Measurements from ENCODE around the gene C2orf68.
"Not testable (repeated sequence)": the region's sequence is repeated elsewhere in the genome, so short reads cannot be mapped to it uniquely, and the experiment has no call there.

Gene C2orf68, protein sequence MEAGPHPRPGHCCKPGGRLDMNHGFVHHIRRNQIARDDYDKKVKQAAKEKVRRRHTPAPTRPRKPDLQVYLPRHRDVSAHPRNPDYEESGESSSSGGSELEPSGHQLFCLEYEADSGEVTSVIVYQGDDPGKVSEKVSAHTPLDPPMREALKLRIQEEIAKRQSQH

DNA sequence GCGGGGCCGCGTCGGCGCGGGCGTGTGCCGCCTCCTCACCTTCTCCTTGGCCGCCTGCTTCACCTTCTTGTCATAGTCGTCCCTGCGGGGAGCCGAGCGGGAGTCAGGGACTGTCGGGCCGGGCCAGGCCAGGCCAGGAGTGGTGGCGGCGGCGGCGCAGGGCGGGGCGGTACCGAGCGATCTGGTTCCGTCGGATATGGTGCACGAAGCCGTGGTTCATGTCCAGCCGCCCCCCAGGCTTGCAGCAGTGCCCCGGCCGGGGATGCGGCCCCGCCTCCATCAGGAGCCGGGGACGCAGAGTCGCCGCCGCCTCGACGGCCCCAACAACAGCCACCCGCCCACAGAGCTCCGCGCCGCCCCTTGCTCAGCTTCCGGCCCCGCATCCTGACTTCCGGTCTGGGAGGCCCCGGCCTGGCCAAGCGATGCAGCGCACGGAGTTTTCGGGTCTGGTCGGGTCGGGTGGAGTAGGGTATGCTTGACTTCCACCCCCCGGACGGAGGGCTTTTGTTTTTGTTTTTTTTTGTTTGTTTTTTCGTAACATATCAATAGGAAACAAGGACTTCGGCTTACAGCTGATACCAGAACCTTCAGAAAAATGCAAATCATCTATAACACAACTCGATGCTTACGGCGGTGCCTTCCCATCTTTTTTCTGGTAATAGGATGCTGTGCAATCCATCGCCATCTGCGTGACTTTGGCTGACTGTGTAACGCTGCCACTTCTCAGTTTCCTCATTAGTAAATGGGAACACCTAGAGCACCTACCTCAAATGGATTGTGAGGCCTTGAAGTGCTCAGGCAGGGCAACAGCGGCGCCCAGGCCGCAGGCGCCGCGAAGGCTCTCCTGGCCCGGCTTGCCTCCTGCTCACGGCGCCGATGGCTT lies at the start of gene C2orf68:
Gene C2orf68 (minus strand): TSS at position 362 of the 883 bp plus-strand sequence. CDS start 82 bp downstream, at position 280.
- peak; percentile 89 for DNase-seq (ENCODE audit: low spot score)

DNA sequence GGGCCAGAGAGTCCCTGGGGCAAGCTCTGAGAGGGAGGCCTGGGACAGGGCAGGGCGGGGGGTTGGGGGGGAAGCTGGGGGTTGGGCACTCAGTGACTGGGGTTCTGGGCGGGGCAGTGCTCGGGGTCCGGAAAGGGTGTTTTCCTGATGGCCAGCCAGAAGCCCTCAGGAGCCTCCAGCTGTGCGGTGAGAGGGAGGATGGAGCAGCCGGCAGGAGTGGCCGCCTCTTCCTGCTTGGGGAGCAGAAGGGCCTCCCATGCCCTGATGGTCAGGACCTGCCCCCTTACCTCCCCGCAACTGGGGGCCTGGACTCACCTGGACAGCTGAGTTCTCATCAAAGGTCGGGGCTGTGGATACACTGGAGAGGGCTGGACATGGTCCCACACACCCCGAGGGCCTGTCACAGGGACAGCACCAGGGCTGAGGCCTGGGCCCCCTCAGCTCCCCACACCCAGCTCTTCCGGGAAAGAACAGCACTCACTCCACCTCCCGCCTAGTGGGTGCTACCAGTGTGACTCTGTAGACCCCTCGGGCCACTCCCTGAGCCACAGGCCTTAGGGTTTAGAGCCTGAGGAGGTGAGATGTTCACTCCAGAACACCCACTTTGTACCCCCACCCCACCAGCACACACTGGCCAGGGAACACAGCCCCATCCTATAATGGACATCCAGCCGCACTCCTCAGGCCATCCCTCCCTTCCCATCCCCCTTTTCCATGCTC lies 49.4 kb upstream of the C2orf68 start:
- DNase-seq (ENCODE audit: low spot score), result no peak

DNA sequence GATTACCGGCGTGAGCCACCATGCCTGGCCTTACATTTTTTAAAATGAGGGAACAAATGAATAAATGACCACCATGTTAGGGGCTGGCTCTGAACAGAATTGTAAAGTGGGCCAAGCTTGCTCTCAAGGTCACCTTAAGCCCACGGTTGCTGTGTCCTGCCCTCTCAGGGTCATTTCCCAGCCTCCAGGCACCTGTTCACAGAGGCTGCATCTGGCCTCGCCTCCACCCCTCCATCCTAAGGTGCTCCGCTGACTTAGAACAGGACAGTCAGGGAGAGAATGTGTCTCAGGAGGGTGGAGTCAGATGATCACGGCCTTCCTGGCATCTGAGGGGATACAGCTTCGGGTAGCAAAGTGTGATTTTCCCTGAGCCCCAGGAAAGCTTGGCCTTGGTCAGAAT lies 48.9 kb upstream of the C2orf68 start:
- DNase-seq (ENCODE audit: low spot score), result no peak

DNA sequence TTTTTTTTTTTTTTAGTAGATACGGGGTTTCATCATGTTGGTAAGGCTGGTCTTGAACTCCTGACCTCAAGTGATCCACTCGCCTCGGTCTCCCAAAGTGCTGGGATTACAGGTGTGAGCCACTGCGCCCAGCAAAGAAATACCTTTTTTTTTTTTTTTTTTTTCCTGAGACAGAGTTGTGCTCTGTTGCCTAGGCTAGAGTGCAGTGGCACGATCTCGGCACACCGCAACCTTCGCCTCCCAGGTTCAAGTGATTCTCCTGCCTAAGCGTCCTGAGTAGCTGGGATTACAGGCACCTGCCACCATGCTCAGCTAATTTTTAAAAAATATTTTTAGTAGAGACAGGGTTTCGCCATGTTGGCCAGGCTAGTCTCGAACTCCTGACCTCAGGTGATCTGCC lies 48.4 kb upstream of the C2orf68 start:
- not testable (repeated sequence) for DNase-seq (ENCODE audit: low spot score)

DNA sequence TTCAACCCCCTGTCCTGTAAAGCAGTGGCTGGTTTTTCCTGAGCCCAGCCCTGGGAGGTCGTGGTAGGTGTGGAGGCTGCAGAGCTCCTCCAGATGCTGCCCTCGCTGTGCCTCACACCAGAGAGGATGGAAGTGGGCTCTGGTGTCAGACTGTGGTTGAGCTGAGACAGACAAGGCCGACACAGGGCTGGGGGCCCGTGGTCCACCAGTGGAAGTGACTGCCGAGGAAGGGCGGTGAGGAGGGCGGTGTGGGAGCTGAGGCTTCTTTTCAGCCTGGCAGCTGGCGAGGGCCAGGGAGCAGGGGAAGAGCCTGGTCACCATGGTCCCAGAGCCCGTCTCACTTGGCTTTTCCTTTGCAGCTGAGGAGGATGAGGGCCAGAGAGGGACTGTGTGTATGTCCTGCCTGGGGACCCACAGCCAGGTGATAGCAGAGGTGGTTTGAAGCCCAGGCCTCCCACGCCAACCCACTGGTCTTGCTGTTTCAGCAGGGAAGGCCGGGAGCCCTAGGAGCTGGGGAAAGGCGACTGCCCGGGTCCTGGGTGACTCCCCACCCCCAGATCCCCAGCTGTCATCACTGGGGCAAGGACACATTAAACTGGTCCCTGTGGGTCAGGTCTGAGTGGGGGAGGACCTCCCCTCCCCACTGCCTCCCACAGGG lies 47.6 kb upstream of the C2orf68 start:
- no peak for DNase-seq (ENCODE audit: low spot score)

DNA sequence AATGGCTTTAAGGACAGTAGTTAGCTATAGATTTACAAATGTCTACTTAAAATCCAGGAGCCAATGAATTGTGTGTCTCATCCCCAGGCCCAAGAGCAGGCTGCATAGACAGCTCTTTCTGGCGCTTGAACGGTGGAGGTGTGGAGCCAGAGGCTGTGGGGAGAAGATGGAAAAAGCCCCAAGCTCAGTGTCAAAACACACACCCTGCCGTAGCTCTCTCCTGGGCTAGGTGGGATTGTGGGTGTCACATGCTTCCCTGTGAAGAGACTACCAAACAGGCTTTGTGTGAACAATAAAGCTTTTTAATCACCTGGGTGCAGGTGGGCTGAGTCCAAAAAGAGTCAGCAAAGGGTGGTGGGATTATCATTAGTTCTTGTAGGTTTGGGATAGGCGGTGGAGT lies 45.5 kb upstream of the C2orf68 start:
- not testable (repeated sequence) for DNase-seq (ENCODE audit: low spot score)

DNA sequence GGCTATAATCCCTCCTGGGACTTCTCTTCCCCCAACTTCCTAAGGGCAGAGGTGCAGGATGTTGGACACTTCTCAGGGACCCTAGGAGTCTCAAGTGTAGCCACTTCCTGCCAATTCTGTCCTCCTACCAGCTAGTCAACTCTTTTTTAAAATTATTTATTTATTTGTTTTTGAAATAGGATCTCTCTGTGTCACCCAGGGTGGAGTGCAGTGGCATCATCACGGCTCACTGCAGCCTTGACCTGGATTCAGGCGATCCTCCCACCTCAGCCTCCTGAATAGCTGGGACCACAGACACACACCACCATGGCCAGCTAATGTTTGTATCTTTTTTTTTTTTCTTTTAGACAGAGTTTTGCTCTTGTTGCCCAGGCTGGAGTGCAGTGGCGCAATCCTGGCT lies 44.6 kb upstream of the C2orf68 start:
- no peak for DNase-seq (ENCODE audit: low spot score)

DNA sequence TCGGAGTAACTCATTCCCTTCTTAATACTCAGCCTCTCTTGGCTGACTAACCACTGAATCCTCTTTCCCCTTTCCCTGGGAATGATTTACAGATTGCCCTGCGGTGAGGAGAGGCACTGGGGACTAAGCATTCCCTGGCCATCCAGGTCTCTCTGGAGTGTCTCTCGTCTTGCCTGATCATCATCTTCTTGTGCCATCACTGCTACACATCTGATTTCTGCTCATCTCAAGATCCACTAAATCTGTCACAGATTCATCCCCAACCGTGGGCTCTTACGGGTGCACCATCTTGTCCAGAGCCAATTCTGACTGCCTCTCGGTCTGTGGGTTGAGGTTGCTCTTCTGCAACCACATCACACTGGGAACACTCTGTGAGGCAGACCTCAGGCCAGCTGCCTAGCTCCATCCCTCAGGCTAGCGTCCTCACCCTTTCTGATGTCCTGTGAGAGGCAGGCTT lies 44.1 kb upstream of the C2orf68 start:
- DNase-seq (ENCODE audit: low spot score), result no peak

DNA sequence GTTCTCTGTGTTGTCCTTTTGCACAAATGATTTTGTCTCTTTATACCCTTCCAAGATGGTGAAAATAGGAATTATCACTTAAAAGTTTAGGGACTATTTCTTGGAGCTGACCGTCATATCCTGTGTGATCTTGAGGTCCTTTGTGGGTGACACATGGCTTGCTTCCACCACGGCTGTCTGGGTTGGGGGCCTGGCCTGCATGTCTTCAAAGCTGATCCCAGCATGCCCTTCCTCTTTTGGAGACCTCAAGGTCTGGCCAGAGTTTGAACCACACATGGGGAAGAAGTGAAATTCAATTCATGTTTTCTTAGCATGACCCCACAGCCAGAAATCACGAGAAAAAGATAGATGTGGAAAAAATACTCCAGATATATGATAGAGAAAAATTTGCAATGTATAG lies 42.1 kb upstream of the C2orf68 start:
- DNase-seq (ENCODE audit: low spot score), result no peak

DNA sequence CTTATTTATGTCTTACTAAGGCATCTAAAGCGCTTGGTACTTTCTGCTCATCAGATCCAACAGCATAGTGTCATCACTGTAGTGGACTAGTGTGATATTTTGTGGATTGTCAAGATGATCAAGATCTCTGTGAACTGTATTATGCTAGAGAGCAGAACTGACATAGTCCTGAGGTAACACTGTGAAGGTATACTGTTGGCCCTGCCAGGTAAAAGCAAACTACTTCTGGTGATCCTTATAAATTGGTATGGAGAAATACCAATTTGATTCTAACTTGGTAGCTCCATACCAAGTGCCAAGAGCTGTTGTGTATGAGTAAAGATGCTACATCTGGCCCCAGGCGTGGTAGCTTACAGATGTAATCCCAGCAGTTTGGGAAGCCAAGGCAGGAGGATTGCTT lies 40.2 kb upstream of the C2orf68 start:
- DNase-seq (ENCODE audit: low spot score), result no peak

DNA sequence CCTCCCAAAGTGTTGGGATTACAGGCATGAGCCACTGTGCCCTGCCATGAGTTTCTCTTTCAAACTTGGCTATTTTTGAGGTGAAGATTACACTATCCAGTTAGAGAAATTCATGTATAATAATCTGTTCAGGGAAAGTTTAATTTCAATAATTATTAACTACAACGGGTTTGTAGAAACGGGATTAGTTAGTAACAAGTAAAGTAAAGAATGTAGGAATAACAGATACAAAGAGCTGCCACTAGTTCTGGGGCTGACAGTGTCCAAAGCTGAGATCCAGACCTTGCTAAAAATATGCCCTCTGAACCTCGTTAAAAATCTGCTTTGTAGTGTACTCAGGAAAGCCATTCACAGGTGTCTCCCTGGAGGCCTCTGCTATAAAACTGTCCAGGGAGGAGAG lies 39.2 kb upstream of the C2orf68 start:
- DNase-seq (ENCODE audit: low spot score), result no peak

DNA sequence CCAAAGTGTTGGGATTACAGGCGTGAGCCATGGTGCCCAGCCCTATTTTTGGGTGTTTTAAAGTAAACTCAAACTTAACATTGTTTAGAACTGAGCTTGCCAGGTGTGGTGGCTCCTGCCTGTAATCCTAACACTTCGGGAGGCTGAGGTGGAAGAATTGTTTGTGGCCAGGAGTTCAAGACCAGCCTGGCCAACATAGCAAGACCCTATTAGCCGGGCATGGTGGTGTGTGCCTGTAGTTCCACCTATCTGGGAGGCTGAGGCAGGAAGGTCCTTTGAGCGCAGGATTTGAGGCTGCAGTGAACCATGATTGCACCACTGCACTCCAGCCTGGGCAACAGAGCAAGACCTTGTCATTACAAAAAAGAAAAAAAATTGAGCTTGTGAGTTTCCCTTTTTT lies 38.6 kb upstream of the C2orf68 start:
- DNase-seq (ENCODE audit: low spot score), result no peak

DNA sequence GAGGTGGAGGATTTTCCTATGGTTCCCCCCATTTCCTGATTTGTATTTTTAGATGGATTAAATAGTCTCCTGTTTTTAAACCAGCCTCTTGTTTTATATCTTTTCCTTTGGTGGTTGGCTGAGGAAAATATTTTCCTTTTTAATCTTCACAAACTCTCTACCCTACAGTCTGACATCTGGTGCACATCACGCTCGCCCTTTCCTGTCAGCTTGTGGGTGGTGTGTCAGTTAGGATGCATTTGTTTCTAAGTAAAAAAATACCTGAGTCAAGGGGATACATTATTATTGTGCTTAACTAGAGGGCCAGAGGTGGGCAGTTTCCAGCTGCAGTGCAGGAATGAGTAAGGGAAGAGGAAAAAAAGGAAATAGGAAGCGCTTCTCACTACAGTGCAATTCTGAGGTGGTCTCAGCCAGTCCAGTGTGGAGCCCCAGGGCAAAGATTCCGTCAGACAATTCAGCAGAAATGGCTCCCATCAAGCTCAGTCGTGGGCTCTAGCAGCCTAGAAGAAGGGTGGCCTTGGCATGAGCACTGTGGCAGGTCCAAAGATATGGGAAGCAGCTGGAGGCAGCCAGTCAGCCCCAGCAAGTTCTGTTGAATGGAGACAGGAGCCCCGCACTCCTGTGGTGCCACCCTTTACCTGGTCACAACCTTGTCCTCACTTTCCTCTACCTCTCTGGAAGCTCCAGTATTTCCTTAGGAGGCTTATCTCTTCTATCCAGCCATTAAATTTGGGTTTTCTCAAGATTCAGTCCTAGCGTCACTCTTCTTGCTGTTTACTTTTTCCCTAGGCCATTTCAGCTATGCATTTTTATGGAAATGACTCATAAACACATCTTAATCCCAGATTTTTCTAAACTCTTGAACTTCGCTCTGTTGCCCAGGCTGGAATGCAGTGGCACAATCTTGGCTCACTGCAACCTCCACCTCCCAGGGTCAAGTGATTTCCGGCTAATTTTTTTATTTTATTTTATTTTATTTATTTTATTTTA lies 37.6 kb upstream of the C2orf68 start:
- no peak for DNase-seq (ENCODE audit: low spot score)

DNA sequence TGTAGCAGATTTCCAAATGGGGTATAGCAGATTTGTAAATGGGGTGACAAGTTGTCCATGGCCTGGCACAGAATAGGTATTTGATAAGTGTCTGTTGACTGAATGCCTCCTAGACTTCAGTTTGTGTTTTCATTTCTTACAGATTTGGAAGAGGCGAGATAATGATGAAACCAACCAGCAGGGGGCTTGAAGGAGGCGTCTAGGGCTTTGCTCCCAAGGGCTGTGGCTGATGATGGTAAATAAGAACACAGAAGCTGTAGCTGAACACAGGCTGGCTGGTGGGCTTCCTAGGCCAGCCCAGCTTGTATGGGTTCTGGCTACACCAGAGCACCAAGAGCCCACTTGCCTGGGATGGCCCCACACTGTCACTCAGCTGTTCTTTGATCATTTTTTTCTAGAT lies 36.8 kb upstream of the C2orf68 start:
- no peak for DNase-seq (ENCODE audit: low spot score)

DNA sequence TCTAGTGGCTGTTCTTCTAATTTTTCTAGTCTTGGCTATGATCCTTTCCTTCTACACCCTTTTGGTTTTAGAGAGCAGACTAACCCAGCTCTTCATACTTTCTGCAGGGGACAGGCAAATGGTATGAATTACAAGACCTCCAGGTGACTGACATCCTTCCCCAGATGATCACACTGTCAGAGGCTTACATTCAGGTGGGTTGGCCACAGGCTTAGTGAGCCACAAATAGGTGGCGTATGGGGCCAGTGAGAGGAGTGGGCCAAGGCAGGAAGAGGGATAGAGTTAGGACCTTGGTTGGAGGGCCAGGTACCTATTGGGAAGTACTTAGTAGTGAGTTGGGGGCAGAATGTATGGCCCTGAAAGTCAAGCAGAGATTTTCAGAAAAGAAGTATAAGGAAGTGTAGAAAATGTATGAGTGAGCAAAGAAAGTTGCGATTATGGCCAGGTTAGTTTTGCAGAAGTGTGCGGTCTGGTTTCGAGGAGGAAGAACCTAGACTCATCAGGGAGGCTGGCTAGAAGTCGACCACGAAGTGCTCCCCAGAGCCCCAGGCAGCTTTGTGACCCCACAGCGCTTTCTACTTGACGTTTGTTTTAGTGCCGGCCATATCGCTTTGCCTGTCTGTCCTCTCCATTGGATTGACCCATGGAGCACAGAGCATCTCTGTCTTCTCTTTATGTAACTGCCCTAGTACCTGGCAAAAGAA lies 36.1 kb upstream of the C2orf68 start:
- no peak for DNase-seq (ENCODE audit: low spot score)

DNA sequence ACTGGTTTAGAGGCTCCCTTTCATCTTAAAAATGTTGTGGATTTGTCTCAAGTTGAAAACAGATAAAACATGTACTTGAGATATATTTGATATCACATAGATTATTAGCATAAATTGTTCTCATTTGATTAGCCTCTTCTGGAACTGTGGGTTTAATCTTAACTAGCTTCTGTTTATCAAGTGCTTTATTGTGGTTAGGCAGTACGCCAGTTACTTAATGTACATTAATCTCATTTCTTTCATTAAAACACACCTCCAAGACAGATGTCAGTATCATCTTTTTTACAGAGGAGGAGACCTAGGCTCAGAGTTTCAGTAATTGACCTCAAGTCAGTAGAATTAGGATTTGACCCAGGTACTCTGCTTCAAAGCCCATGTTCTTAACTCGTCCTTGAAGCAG lies 34.3 kb upstream of the C2orf68 start:
- no peak for DNase-seq (ENCODE audit: low spot score)

DNA sequence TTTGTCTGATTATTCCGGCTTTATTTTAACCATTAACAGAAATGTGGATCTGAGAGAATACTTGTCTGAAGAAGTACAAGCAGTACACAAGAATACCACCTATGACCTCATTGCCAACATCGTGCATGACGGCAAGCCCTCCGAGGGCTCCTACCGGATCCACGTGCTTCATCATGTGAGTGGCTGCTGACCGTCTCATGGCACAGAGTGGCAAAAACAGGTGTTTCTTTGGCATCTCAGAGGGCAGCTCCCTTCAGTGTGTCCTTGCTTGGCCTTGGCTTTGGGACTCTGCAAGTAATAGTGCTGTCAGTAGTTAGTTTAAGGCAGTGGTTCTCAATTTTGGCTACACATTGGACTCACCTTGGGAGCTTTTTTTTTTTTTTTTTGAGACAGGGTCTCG lies 33.0 kb upstream of the C2orf68 start:
- DNase-seq (ENCODE audit: low spot score), result no peak

DNA sequence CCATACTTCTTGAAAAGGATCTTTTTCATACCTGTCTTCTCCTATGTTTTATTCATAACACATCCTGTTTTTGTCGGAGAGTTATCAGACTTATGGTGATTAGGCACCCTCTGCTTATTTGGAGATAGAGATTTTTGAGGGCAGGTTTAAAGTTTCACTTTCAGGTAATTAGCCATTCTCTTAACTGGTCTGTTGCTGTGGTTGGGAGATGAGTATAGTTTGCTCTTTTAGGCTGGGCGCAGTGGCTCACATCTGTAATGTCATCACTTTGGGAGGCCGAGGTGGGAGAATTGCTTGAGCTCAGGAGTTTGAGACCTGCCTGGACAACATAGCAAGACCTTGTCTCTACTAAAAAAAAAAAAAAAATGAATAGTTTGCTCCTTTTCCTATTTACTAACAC lies 30.9 kb upstream of the C2orf68 start:
- no peak for DNase-seq (ENCODE audit: low spot score)

DNA sequence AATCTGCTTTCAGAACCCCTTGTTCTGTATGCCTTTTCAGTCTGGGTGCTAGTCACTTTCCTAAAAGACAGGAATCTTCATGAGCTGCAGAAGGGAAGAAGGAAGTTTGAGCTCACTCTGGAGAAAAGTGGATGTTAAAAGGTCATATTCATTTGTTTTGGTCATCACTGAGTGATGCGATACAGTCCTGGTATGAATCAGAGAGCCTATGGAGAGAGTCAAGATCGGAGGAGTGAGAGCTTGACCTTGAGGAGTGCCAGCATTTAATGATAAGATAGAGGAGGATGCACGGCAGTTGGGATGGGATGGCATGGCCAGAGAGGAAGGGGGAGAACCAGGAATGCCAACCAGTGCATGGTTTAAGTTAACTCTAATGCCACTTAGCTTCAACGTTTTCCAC lies 23.8 kb upstream of the C2orf68 start:
- DNase-seq (ENCODE audit: low spot score), result no peak

DNA sequence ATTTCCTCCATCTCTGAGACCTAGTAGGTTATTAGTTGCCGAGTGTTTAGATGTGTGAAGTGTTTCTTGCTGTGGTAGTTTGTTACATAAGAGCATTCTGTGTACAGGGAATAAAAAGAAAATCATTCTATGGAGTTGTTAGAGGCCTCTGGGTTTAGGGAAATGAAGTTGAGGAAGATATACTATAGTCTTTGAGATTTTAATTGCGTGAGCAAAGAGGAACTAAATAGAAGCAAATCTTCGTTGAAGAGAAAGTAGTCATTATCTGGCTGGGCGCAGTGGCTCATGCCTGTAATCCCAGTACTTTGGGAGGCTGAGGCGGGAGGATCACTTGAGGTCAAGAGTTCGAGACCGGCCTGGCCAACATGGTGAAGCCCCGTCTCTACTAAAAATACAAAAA lies 23.1 kb upstream of the C2orf68 start:
- no peak for DNase-seq (ENCODE audit: low spot score)

DNA sequence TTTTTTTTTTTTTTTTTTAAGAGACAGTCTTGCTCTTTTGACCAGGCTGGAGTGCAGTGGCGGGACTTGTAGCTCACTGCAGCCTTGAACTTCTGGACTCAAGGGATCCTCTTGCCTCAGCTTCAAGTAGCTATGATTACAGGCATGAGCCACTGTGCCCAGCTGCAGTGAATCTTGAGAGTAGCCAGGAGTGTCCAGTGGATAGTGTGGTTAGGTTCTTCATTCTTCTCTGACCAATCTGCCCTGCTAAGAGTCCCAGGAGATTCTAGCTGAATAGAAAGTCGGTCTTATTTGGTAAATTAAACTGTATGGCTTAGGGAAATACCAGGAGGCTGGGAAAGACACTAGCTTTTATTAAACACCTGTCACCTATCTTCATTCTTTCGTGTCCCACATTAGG lies 19.4 kb upstream of the C2orf68 start:
- no peak for DNase-seq (ENCODE audit: low spot score)

Measured in SW480 (cell line).